KMS-11 (cell line): Measurements from ENCODE around the gene PM20D1.

Experiments used
- H2AFZ ChIP-seq: fragments of 200-600 bp; sonication (generic); 2 replicates; pipeline ENCODE4 v1.6.1; 2016; ENCODE audit warnings: antibody characterized with exemption, mixed run types, low read depth
- H3K27ac ChIP-seq: fragments of 200-600 bp; sonication (generic); 2 replicates; pipeline ENCODE4 v1.6.1; 2016; ENCODE audit warnings: mild to moderate bottlenecking, mixed run types
- H3K27me3 ChIP-seq: fragments of 200-600 bp; sonication (generic); 2 replicates; pipeline ENCODE4 v1.6.1; 2017; ENCODE audit warnings: mild to moderate bottlenecking, low read depth, mixed run types, moderate library complexity; ENCODE audit not compliant: insufficient read depth
- H3K36me3 ChIP-seq: fragments of 200-600 bp; sonication (generic); 2 replicates; pipeline ENCODE4 v1.6.1; 2017; ENCODE audit warnings: mild to moderate bottlenecking, mixed run types; ENCODE audit not compliant: insufficient read depth
- H3K4me1 ChIP-seq: fragments of 200-600 bp; sonication (generic); 2 replicates; pipeline ENCODE4 v1.6.1; 2016; ENCODE audit warnings: mild to moderate bottlenecking, low read depth, mixed run types; ENCODE audit not compliant: poor library complexity, severe bottlenecking
- H3K4me2 ChIP-seq: fragments of 200-600 bp; sonication (generic); 2 replicates; pipeline ENCODE4 v1.7.0; 2016; ENCODE audit warnings: mild to moderate bottlenecking, mixed run types
- H3K4me3 ChIP-seq: fragments of 200-600 bp; sonication (generic); IDR thresholded peaks from 2 replicates; pipeline ENCODE4 v1.6.1; 2017; ENCODE audit warnings: low read depth, low read length, mixed read lengths; ENCODE audit not compliant: insufficient read depth
- H3K79me2 ChIP-seq: fragments of 200-600 bp; sonication (generic); 2 replicates; pipeline ENCODE4 v1.6.1; 2016; ENCODE audit warnings: low read depth, mixed run types; ENCODE audit not compliant: insufficient read depth
- H3K9ac ChIP-seq: fragments of 200-600 bp; sonication (generic); 2 replicates; pipeline ENCODE4 v1.6.1; 2016; ENCODE audit warnings: mild to moderate bottlenecking, mixed run types
- H4K20me1 ChIP-seq: fragments of 200-600 bp; sonication (generic); 2 replicates; pipeline ENCODE4 v1.6.1; 2016; ENCODE audit warnings: mild to moderate bottlenecking, mixed run types; ENCODE audit not compliant: insufficient read depth
- CTCF ChIP-seq: fragments of 200-600 bp; sonication (generic); conservative IDR thresholded peaks from 2 replicates; pipeline ENCODE4 v1.6.1; 2017; ENCODE audit warnings: low read depth, mild to moderate bottlenecking, antibody characterized with exemption, low read length, moderate library complexity, mixed read lengths

Gene PM20D1

GRCh38 chr1:205798577-205798976, 51.4 kb downstream of the PM20D1 start:
- no peak overlapping the region for H2AFZ ChIP-seq
- H3K79me2 ChIP-seq: no peaks in the 10 kb centered on the region
- H3K27me3 ChIP-seq: no peaks in the 10 kb centered on the region
- H4K20me1 ChIP-seq: no peaks in the 10 kb centered on the region
- no peaks in the 10 kb centered on the region for H3K4me1 ChIP-seq
- no peak overlapping the region for H3K9ac ChIP-seq
- H3K27ac ChIP-seq: no peak overlapping the region
- H3K4me2 ChIP-seq: no peak overlapping the region
- no peak for TF ChIP-seq CTCF
- H3K36me3 ChIP-seq: no peaks in the 10 kb centered on the region
- H3K4me3 ChIP-seq: no peak overlapping the region

- no peaks in the 10 kb centered on the region for H3K4me1 ChIP-seq
- no peak overlapping the region for H3K4me2 ChIP-seq
- no peak overlapping the region for H3K27ac ChIP-seq
- no peaks in the 10 kb centered on the region for H3K79me2 ChIP-seq
- no peaks in the 10 kb centered on the region for H4K20me1 ChIP-seq
- H3K36me3 ChIP-seq: no peaks in the 10 kb centered on the region
- TF ChIP-seq CTCF: no peak
- H2AFZ ChIP-seq: no peak overlapping the region
- H3K4me3 ChIP-seq: no peak overlapping the region
- no peak overlapping the region for H3K9ac ChIP-seq
- H3K27me3 ChIP-seq: no peaks in the 10 kb centered on the region
Measured at GRCh38 chr1:205797168-205797567, 52.8 kb downstream of the PM20D1 start.

- H3K36me3 ChIP-seq: no peaks in the 10 kb centered on the region
- no peaks in the 10 kb centered on the region for H4K20me1 ChIP-seq
- H3K79me2 ChIP-seq: no peaks in the 10 kb centered on the region
- H3K4me3 ChIP-seq: no peak overlapping the region
- no peak overlapping the region for H3K4me2 ChIP-seq
- H3K27me3 ChIP-seq: no peaks in the 10 kb centered on the region
- H3K27ac ChIP-seq: no peak overlapping the region
- no peak overlapping the region for H2AFZ ChIP-seq
- no peaks in the 10 kb centered on the region for H3K4me1 ChIP-seq
- H3K9ac ChIP-seq: no peak overlapping the region
- no peak for TF ChIP-seq CTCF
Measured at GRCh38 chr1:205794011-205794730, 55.8 kb downstream of the PM20D1 start.

- H3K27me3 ChIP-seq: no peaks in the 10 kb centered on the region
- no peaks in the 10 kb centered on the region for H3K36me3 ChIP-seq
- H3K4me2 ChIP-seq: no peak overlapping the region
- H3K79me2 ChIP-seq: no peaks in the 10 kb centered on the region
- no peak overlapping the region for H3K27ac ChIP-seq
- TF ChIP-seq CTCF: no peak
- H4K20me1 ChIP-seq: no peaks in the 10 kb centered on the region
- no peaks in the 10 kb centered on the region for H3K4me1 ChIP-seq
- no peak overlapping the region for H2AFZ ChIP-seq
- H3K4me3 ChIP-seq: no peak overlapping the region
- no peak overlapping the region for H3K9ac ChIP-seq
Measured at GRCh38 chr1:205792961-205793673, 56.8 kb downstream of the PM20D1 start.
